Fibroblast of lung (primary cell): ENCODE results near the gene LRP8. TPM values are rescaled to one million over a fixed set of nuclear protein-coding genes. Genes with fewer than 3 reads are reported as not detected.

Experiments used
- DNase-seq, 2 donors: peaks; one replicate each; pipeline versions ENCODE4 v3.0.0 to v3.0.0-alpha.2; 2010; ENCODE audit warnings: low read depth in 2 of 2
- H2AFZ ChIP-seq: 2 replicates; pipeline ENCODE4 v1.5.1; 2012; ENCODE audit warnings: low read length, control low read depth, inconsistent platforms
- H3K27ac ChIP-seq: 2 replicates; pipeline ENCODE4 v1.5.1; 2011; ENCODE audit warnings: low read length, control low read depth; ENCODE audit not compliant: insufficient read depth
- H3K27me3 ChIP-seq: 2 replicates; pipeline ENCODE4 v1.5.1; 2011; ENCODE audit warnings: mild to moderate bottlenecking, low read length; ENCODE audit not compliant: control insufficient read depth, insufficient read depth
- H3K36me3 ChIP-seq: 2 replicates; pipeline ENCODE4 v1.5.1; 2011; ENCODE audit warnings: low read length; ENCODE audit not compliant: control insufficient read depth, insufficient read depth
- H3K4me1 ChIP-seq: 2 replicates; pipeline ENCODE4 v1.5.1; 2011; ENCODE audit warnings: low read length; ENCODE audit not compliant: control insufficient read depth, insufficient read depth; ENCODE audit errors: extremely low read depth
- H3K4me2 ChIP-seq: 2 replicates; pipeline ENCODE4 v1.5.1; 2011; ENCODE audit warnings: low read length, control low read depth; ENCODE audit not compliant: insufficient read depth; ENCODE audit errors: extremely low read depth
- H3K4me3 ChIP-seq, 4 experiments: fragments of 200-600 bp in 1 of 4; sonication (generic) in 1 of 4; replicated peaks in 1 of 4; 2 replicates each; pipeline ENCODE4 v1.5.1; 2011 to 2016; ENCODE audit warnings: low read length in 4 of 4, low read depth in 3 of 4, mild to moderate bottlenecking in 3 of 4, control low read depth in 2 of 4, inconsistent platforms in 1 of 4, mixed read lengths in 1 of 4; ENCODE audit not compliant: insufficient read depth in 1 of 4; ENCODE audit errors: control extremely low read depth in 1 of 4
- H3K79me2 ChIP-seq: 2 replicates; pipeline ENCODE4 v1.5.1; 2012; ENCODE audit warnings: mild to moderate bottlenecking, low read length, inconsistent platforms; ENCODE audit not compliant: control insufficient read depth, insufficient read depth
- H3K9ac ChIP-seq: 2 replicates; pipeline ENCODE4 v1.5.1; 2011; ENCODE audit warnings: mild to moderate bottlenecking, low read length, control low read depth; ENCODE audit not compliant: insufficient read depth
- H3K9me3 ChIP-seq: 2 replicates; pipeline ENCODE4 v1.5.1; 2012; ENCODE audit warnings: low read depth, low read length; ENCODE audit not compliant: control insufficient read depth, insufficient read depth
- H4K20me1 ChIP-seq: 2 replicates; pipeline ENCODE4 v1.5.1; 2011; ENCODE audit warnings: low read length; ENCODE audit not compliant: control insufficient read depth, insufficient read depth; ENCODE audit errors: extremely low read depth
- EZH2 ChIP-seq: IDR thresholded peaks from 2 replicates; pipeline ENCODE4 v1.5.1; 2012; ENCODE audit warnings: low read length, control low read depth, mild to moderate bottlenecking; ENCODE audit errors: missing control alignments
- polyA plus RNA-seq, 2 donors: library from polyadenylated mRNA; depleted of rRNA in 1 of 2; stranded (reverse) in 1 of 2; unstranded in 1 of 2; fragments of >200 nt; gene quantifications; 2 replicates each; pipeline ENCODE4 v1.2.1, GENCODE V29; 2011 to 2012; ENCODE audit warnings: missing spikeins in 1 of 2
- total RNA-seq: library from RNA; depleted of rRNA; stranded (reverse); fragments of >200 nt; gene quantifications from 2 replicates; pipeline ENCODE4 v1.2.1, GENCODE V29; 2014
- TF ChIP-seq, protein P1 (sequence below), 2 donors: IDR thresholded peaks in 1 of 2; conservative IDR thresholded peaks in 1 of 2; 1 replicate in 1 of 2; 2 replicates in 1 of 2; pipeline ENCODE4 v1.5.1; 2011 to 2012; ENCODE audit warnings: low read length in 2 of 2, control low read depth in 1 of 2, inconsistent platforms in 1 of 2, low read depth in 1 of 2, mild to moderate bottlenecking in 1 of 2

LRP8 gene
- total and polyA plus RNA-seq, 2 donors (not counting 1 experiment from before 2014, with no cell fraction given), result 8.4 to 10.3 TPM

DNA sequence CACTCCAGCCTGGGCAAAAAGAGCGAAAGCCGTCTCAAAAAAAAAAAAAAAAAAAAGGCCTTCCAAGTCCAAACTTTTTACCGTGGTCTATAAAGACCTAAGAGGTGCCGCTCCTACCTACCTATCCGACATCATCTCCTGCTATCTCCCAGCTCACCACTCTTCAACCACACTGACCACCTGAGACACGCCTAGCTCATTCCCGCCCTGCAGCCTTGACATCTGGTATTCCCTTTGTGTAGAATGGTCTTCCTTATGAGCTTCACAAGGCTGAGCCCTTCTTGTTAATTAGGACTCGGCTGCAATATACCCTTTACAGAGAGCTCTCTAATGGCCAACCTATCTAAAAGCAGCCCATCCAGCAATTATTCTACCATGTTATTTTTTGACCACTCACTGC lies 90.2 kb downstream of the LRP8 start:
- peaks cover 2% of the 10 kb centered on the region for H3K4me1 ChIP-seq
- H3K27me3 ChIP-seq, result no peaks in the 10 kb centered on the region
- H4K20me1 ChIP-seq, result no peaks in the 10 kb centered on the region
- H3K4me2 ChIP-seq, result peak overlapping the region; percentile 81
- H3K27ac ChIP-seq, result peak overlapping the region; percentile 83
- no peaks in the 10 kb centered on the region for H3K9me3 ChIP-seq
- H3K4me3 ChIP-seq, result peak overlapping the region; percentile 66 to 99 (median 84)
- H3K9ac ChIP-seq, result peak overlapping the region; percentile 92
- TF ChIP-seq, protein P1, sequence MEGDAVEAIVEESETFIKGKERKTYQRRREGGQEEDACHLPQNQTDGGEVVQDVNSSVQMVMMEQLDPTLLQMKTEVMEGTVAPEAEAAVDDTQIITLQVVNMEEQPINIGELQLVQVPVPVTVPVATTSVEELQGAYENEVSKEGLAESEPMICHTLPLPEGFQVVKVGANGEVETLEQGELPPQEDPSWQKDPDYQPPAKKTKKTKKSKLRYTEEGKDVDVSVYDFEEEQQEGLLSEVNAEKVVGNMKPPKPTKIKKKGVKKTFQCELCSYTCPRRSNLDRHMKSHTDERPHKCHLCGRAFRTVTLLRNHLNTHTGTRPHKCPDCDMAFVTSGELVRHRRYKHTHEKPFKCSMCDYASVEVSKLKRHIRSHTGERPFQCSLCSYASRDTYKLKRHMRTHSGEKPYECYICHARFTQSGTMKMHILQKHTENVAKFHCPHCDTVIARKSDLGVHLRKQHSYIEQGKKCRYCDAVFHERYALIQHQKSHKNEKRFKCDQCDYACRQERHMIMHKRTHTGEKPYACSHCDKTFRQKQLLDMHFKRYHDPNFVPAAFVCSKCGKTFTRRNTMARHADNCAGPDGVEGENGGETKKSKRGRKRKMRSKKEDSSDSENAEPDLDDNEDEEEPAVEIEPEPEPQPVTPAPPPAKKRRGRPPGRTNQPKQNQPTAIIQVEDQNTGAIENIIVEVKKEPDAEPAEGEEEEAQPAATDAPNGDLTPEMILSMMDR (conservative IDR thresholded peaks at IDR 0.05 in 1 of 2, IDR thresholded peaks at IDR 0.05 in 1 of 2; ENCODE audit: low read depth in 1 of 2, low read length in 2 of 2), result no peak
- TF ChIP-seq EZH2, result no peak
- no peak for DNase-seq
- peaks cover under 1% of the 10 kb centered on the region for H3K36me3 ChIP-seq
- no peak overlapping the region for H2AFZ ChIP-seq
- H3K79me2 ChIP-seq, result peaks cover 24% of the 10 kb centered on the region

DNA sequence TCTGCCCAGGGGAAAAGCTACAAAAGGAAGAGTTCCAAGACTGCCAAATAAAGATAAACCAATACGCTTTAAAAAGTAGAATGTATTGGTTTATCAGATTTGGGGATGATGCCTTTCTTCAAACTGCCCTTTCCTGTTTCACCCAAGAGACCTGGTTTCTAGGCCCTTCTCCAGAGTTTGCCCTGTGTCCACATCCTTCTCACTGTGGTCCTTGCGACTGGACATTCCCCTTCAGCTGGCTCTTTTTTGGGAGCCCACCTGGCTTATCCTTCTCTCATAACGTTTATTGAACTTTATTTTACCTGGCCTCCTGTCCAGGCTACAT lies 106.9 kb downstream of the LRP8 start:
- Histone ChIP-seq H3K4me3 (peak overlapping the region; percentile 73 to 83 (median 80)), H3K9me3 (no peaks in the 10 kb centered on the region), H3K4me1 (peaks cover 4% of the 10 kb centered on the region), H3K4me2 (peak overlapping the region; percentile 76), H3K79me2 (peaks cover 11% of the 10 kb centered on the region), H3K27ac (peak overlapping the region; percentile 97), H2AFZ (peak overlapping the region; percentile 77), H4K20me1 (no peaks in the 10 kb centered on the region), H3K9ac (peak overlapping the region; percentile 95), H3K27me3 (no peaks in the 10 kb centered on the region), H3K36me3 (peaks cover 2% of the 10 kb centered on the region)
- no peak for DNase-seq
- no peak for TF ChIP-seq EZH2
- TF ChIP-seq, protein P1 (conservative IDR thresholded peaks at IDR 0.05 in 1 of 2, IDR thresholded peaks at IDR 0.05 in 1 of 2; ENCODE audit: low read depth in 1 of 2, low read length in 2 of 2), result no peak

DNA sequence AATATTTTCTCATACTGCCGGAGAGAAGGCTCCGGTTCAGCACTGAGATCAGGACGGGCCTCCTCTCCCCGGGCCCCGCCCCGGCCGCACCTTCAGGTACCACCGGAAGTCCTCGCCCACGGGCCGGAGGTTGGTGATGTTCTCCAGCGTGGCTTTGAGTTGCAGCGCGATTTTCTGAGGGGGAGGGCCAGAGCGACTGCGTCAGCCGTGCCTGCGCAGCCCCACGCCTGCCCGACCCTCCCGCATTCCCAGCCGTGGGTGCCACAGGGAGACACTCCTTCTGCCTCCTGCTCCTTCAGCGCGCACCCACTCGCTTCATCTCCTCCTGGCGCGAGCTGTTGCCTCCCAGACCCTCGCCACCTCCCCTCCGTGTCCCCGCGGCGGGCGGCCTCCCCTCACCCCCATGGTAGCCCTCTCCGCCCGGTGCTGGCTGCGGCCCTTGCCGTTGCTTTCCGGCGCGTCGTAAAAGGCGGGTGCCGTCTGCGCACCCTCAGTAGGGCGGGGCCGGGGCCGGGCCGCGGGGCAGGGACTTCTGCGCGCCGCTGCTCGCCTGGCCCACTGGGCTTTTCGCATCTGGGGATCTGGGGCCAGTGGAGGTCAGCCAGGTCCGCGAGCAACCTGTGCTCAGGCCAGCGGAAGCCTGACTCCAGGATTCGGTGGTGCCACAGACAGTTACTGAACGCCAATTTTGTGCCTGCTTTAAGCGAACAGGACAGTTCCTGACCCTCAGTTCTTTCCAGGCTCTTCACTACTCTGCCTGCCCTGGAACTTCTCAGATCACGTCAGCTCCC lies 107.5 kb downstream of the LRP8 start, which contains the start of gene CZIB:
Gene CZIB (minus strand): TSS at position 464 of the 791 bp plus-strand sequence. CDS start 59 bp downstream, at position 405.
- Histone ChIP-seq H3K9me3 (no peaks in the 10 kb centered on the region), H3K36me3 (peaks cover 4% of the 10 kb centered on the region), H3K4me1 (peaks cover 4% of the 10 kb centered on the region)

More for the DNA sequence above, 107.5 kb downstream of the LRP8 start, which contains the start of gene CZIB:
- peak; percentile 90 to 93 for DNase-seq
- H3K27me3 ChIP-seq, result no peaks in the 10 kb centered on the region
- H3K4me3 ChIP-seq, result peak within 1 kb of the TSS; percentile 77 to 94 (median 82)
- peak within 1 kb of the TSS; percentile 97 for H2AFZ ChIP-seq
- H3K4me2 ChIP-seq, result peak within 1 kb of the TSS; percentile 93
- peak within 1 kb of the TSS; percentile 95 for H3K9ac ChIP-seq
- no peaks in the 10 kb centered on the region for H4K20me1 ChIP-seq
- TF ChIP-seq, protein P1 (conservative IDR thresholded peaks at IDR 0.05 in 1 of 2, IDR thresholded peaks at IDR 0.05 in 1 of 2; ENCODE audit: low read depth in 1 of 2, low read length in 2 of 2), result no peak
- no peak for TF ChIP-seq EZH2
- peaks cover 11% of the 10 kb centered on the region for H3K79me2 ChIP-seq
- peak within 1 kb of the TSS; percentile 97 for H3K27ac ChIP-seq
